HG03175 (cell line): ENCODE results near the gene CSGALNACT2.
"Not testable (repeated sequence)": the region's sequence is repeated elsewhere in the genome, so short reads cannot be mapped to it uniquely, and the experiment has no call there.

Experiments used
- ATAC-seq: cut with Tn5 transposase; IDR thresholded peaks from one replicate; pipeline ENCODE4 v1.9.1; 2021; ENCODE audit warnings: mild to moderate bottlenecking, moderate library complexity; ENCODE audit not compliant: unreplicated experiment

The CSGALNACT2 gene

GRCh38 chr10:43214071-43214955, 76.1 kb downstream of the CSGALNACT2 start:
- no peak for ATAC-seq

GRCh38 chr10:43214956-43215561, 76.8 kb downstream of the CSGALNACT2 start:
- no peak for ATAC-seq

GRCh38 chr10:43215758-43216455, 77.7 kb downstream of the CSGALNACT2 start:
- ATAC-seq = no peak

- ATAC-seq = no peak
Measured at GRCh38 chr10:43216931-43217562, 78.8 kb downstream of the CSGALNACT2 start.

GRCh38 chr10:43217563-43218205, 79.4 kb downstream of the CSGALNACT2 start:
- ATAC-seq = no peak

- no peak for ATAC-seq
Measured at GRCh38 chr10:43218206-43218950, 80.1 kb downstream of the CSGALNACT2 start.

- no peak for ATAC-seq
Measured at GRCh38 chr10:43218951-43219837, 80.9 kb downstream of the CSGALNACT2 start.

GRCh38 chr10:43219848-43220247, 81.6 kb downstream of the CSGALNACT2 start:
- ATAC-seq = no peak

GRCh38 chr10:43220251-43220650, 82.0 kb downstream of the CSGALNACT2 start:
- not testable (repeated sequence) for ATAC-seq

- ATAC-seq = peak; percentile 55
Measured at GRCh38 chr10:43220657-43221418, 82.6 kb downstream of the CSGALNACT2 start.

- ATAC-seq = peak; percentile 20
Measured at GRCh38 chr10:43221419-43222209, 83.4 kb downstream of the CSGALNACT2 start.

- ATAC-seq = no peak
Measured at GRCh38 chr10:43222210-43222720, 84.0 kb downstream of the CSGALNACT2 start.

- peak; percentile 31 for ATAC-seq
Measured at GRCh38 chr10:43223056-43223455, 84.8 kb downstream of the CSGALNACT2 start.

- no peak for ATAC-seq
Measured at GRCh38 chr10:43224321-43224720, 86.1 kb downstream of the CSGALNACT2 start.

- ATAC-seq = no peak
Measured at GRCh38 chr10:43225004-43225786, 87.0 kb downstream of the CSGALNACT2 start.

GRCh38 chr10:43225787-43226153, 87.5 kb downstream of the CSGALNACT2 start:
- no peak for ATAC-seq
